ENCODE results near the gene ITPR1. TPM values are rescaled to one million over a fixed set of nuclear protein-coding genes. Genes with fewer than 3 reads are reported as not detected.

ITPR1 gene
- polyA plus RNA-seq, 1 donor from 2014 or later: 2.1 TPM

DNA sequence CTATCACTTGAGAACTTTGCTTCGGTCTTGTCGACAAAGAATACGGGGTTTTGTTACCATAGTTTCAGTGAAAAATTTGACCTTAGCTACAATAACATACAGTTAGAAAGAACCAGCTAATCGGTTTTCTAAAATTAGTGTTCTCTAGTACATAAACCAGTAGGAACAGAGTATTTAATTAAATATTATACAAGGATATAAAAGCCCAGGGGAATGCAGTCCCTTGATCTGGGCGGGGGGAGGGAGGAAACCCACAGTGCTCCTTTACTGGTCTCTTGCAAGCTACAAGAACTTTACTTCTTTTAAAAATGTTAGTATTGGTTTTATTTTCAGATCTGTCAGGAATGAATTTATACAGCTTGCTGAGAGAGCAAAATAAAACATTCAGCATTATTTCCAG is 41.8 kb downstream of the ITPR1 start:
- Histone ChIP-seq H3K27ac (ENCODE audit: low read length) (no peak overlapping the region), H3K9ac (ENCODE audit: low read length) (no peak overlapping the region), H3K4me3 (ENCODE audit: low read length) (no peak overlapping the region), H3K9me3 (ENCODE audit: low read length) (no peaks in the 10 kb centered on the region), H3K36me3 (ENCODE audit: insufficient read depth, low read length) (no peaks in the 10 kb centered on the region), H3K27me3 (ENCODE audit: insufficient read depth, low read depth, low read length) (no peaks in the 10 kb centered on the region), H3F3A (ENCODE audit: insufficient read depth, low read length, poor library complexity, severe bottlenecking) (no peaks in the 10 kb centered on the region), H2AFZ (ENCODE audit: low read depth, low read length) (no peak overlapping the region), H3K4me2 (ENCODE audit: low read length) (no peak overlapping the region), H4K20me1 (ENCODE audit: insufficient read depth) (no peaks in the 10 kb centered on the region), H3K79me2 (replicated peaks; ENCODE audit: insufficient read depth, low read length) (no peaks in the 10 kb centered on the region), H3K9me2 (ENCODE audit: insufficient read depth, low read length) (no peaks in the 10 kb centered on the region)
- TF ChIP-seq TAF1 (IDR thresholded peaks at IDR 0.05; ENCODE audit: low read depth): no peak
- no peak for TF ChIP-seq EZH2 (IDR thresholded peaks at IDR 0.05; ENCODE audit: borderline replicate concordance, insufficient read depth, low read length, poor library complexity, severe bottlenecking)
- no peak for TF ChIP-seq SMC3 (conservative IDR thresholded peaks at IDR 0.05; ENCODE audit: poor library complexity)
- no peak for TF ChIP-seq RAD21 (conservative IDR thresholded peaks at IDR 0.05)
- no peak for TF ChIP-seq MXI1 (conservative IDR thresholded peaks at IDR 0.05; ENCODE audit: poor library complexity, severe bottlenecking)
- no peak for TF ChIP-seq EP300 (conservative IDR thresholded peaks at IDR 0.05; ENCODE audit: poor library complexity, severe bottlenecking)
- TF ChIP-seq POLR2AphosphoS5 (IDR thresholded peaks at IDR 0.05): no peak
- TF ChIP-seq CTCF (IDR thresholded peaks at IDR 0.05; ENCODE audit: poor library complexity, severe bottlenecking): no peak
- TF ChIP-seq, protein P1, sequence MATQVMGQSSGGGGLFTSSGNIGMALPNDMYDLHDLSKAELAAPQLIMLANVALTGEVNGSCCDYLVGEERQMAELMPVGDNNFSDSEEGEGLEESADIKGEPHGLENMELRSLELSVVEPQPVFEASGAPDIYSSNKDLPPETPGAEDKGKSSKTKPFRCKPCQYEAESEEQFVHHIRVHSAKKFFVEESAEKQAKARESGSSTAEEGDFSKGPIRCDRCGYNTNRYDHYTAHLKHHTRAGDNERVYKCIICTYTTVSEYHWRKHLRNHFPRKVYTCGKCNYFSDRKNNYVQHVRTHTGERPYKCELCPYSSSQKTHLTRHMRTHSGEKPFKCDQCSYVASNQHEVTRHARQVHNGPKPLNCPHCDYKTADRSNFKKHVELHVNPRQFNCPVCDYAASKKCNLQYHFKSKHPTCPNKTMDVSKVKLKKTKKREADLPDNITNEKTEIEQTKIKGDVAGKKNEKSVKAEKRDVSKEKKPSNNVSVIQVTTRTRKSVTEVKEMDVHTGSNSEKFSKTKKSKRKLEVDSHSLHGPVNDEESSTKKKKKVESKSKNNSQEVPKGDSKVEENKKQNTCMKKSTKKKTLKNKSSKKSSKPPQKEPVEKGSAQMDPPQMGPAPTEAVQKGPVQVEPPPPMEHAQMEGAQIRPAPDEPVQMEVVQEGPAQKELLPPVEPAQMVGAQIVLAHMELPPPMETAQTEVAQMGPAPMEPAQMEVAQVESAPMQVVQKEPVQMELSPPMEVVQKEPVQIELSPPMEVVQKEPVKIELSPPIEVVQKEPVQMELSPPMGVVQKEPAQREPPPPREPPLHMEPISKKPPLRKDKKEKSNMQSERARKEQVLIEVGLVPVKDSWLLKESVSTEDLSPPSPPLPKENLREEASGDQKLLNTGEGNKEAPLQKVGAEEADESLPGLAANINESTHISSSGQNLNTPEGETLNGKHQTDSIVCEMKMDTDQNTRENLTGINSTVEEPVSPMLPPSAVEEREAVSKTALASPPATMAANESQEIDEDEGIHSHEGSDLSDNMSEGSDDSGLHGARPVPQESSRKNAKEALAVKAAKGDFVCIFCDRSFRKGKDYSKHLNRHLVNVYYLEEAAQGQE (IDR thresholded peaks at IDR 0.05; ENCODE audit: borderline replicate concordance): no peak

GRCh38 chr3:4536260-4536659 is 43.1 kb downstream of the ITPR1 start:
- TF ChIP-seq POLR2AphosphoS5 (IDR thresholded peaks at IDR 0.05) (no peak), MXI1 (conservative IDR thresholded peaks at IDR 0.05; ENCODE audit: poor library complexity, severe bottlenecking) (no peak), SMC3 (conservative IDR thresholded peaks at IDR 0.05; ENCODE audit: poor library complexity) (no peak), EZH2 (IDR thresholded peaks at IDR 0.05; ENCODE audit: borderline replicate concordance, insufficient read depth, low read length, poor library complexity, severe bottlenecking) (no peak), EP300 (conservative IDR thresholded peaks at IDR 0.05; ENCODE audit: poor library complexity, severe bottlenecking) (no peak), RAD21 (conservative IDR thresholded peaks at IDR 0.05) (no peak), TAF1 (IDR thresholded peaks at IDR 0.05; ENCODE audit: low read depth) (no peak), CTCF (IDR thresholded peaks at IDR 0.05; ENCODE audit: poor library complexity, severe bottlenecking) (no peak)
- TF ChIP-seq, protein P1 (IDR thresholded peaks at IDR 0.05; ENCODE audit: borderline replicate concordance): no peak
- H3K9ac ChIP-seq (ENCODE audit: low read length): no peak overlapping the region
- H3K27me3 ChIP-seq (ENCODE audit: insufficient read depth, low read depth, low read length): no peaks in the 10 kb centered on the region
- no peak overlapping the region for H3K4me3 ChIP-seq (ENCODE audit: low read length)
- H4K20me1 ChIP-seq (ENCODE audit: insufficient read depth): no peaks in the 10 kb centered on the region
- no peak overlapping the region for H3K4me2 ChIP-seq (ENCODE audit: low read length)
- H3K36me3 ChIP-seq (ENCODE audit: insufficient read depth, low read length): no peaks in the 10 kb centered on the region
- H2AFZ ChIP-seq (ENCODE audit: low read depth, low read length): no peak overlapping the region
- no peaks in the 10 kb centered on the region for H3K79me2 ChIP-seq (replicated peaks; ENCODE audit: insufficient read depth, low read length)
- H3F3A ChIP-seq (ENCODE audit: insufficient read depth, low read length, poor library complexity, severe bottlenecking): no peaks in the 10 kb centered on the region
- no peaks in the 10 kb centered on the region for H3K9me3 ChIP-seq (ENCODE audit: low read length)
- no peaks in the 10 kb centered on the region for H3K9me2 ChIP-seq (ENCODE audit: insufficient read depth, low read length)
- no peak overlapping the region for H3K27ac ChIP-seq (ENCODE audit: low read length)

All from neural cell (in vitro differentiated cells).